ENCODE measurements around the gene HAVCR1. TPM values are rescaled to one million over a fixed set of nuclear protein-coding genes. Genes with fewer than 3 reads are reported as not detected.

HAVCR1 gene
- total RNA-seq, 1 donor from 2014 or later: 0.15 TPM

- Mint-ChIP-seq H3K27me3 (ENCODE audit: low read depth) (peaks cover 26% of the 10 kb centered on the region), H3K27ac (ENCODE audit: unreplicated experiment) (no peak overlapping the region), H3K9me3 (ENCODE audit: low read depth) (no peaks in the 10 kb centered on the region), H3K4me3 (ENCODE audit: unreplicated experiment) (no peak overlapping the region), H3K36me3 (ENCODE audit: low read depth) (no peaks in the 10 kb centered on the region), H3K4me1 (ENCODE audit: low read depth) (no peaks in the 10 kb centered on the region)
- peak; percentile 74 for TF ChIP-seq CTCF (IDR thresholded peaks at IDR 0.05)
- DNase-seq (ENCODE audit: low spot score): no peak
Observed at GRCh38 chr5:157026789-157027424, 32.0 kb downstream of the HAVCR1 start.

GRCh38 chr5:157025093-157025698 is 33.7 kb downstream of the HAVCR1 start:
- H3K27me3 Mint-ChIP-seq (ENCODE audit: low read depth): peaks cover 24% of the 10 kb centered on the region
- no peak overlapping the region for H3K27ac Mint-ChIP-seq (ENCODE audit: unreplicated experiment)
- no peaks in the 10 kb centered on the region for H3K4me1 Mint-ChIP-seq (ENCODE audit: low read depth)

GRCh38 chr5:157024208-157024959 is 34.5 kb downstream of the HAVCR1 start:
- TF ChIP-seq CTCF (IDR thresholded peaks at IDR 0.05): no peak
- Mint-ChIP-seq H3K36me3 (ENCODE audit: low read depth) (no peaks in the 10 kb centered on the region), H3K4me3 (ENCODE audit: unreplicated experiment) (no peak overlapping the region), H3K9me3 (ENCODE audit: low read depth) (no peaks in the 10 kb centered on the region), H3K27ac (ENCODE audit: unreplicated experiment) (no peak overlapping the region), H3K27me3 (ENCODE audit: low read depth) (peaks cover 15% of the 10 kb centered on the region), H3K4me1 (ENCODE audit: low read depth) (no peaks in the 10 kb centered on the region)
- DNase-seq (ENCODE audit: low spot score): no peak

More at GRCh38 chr5:157025093-157025698, 33.7 kb downstream of the HAVCR1 start:
- no peaks in the 10 kb centered on the region for H3K36me3 Mint-ChIP-seq (ENCODE audit: low read depth)
- no peak overlapping the region for H3K4me3 Mint-ChIP-seq (ENCODE audit: unreplicated experiment)
- TF ChIP-seq CTCF (IDR thresholded peaks at IDR 0.05): no peak
- no peaks in the 10 kb centered on the region for H3K9me3 Mint-ChIP-seq (ENCODE audit: low read depth)
- DNase-seq (ENCODE audit: low spot score): no peak

- Mint-ChIP-seq H3K36me3 (ENCODE audit: low read depth) (no peaks in the 10 kb centered on the region), H3K27ac (ENCODE audit: unreplicated experiment) (no peak overlapping the region), H3K4me1 (ENCODE audit: low read depth) (no peaks in the 10 kb centered on the region), H3K27me3 (ENCODE audit: low read depth) (peaks cover 12% of the 10 kb centered on the region), H3K9me3 (ENCODE audit: low read depth) (peaks cover 9% of the 10 kb centered on the region), H3K4me3 (ENCODE audit: unreplicated experiment) (no peak overlapping the region)
- no peak for DNase-seq (ENCODE audit: low spot score)
- no peak for TF ChIP-seq CTCF (IDR thresholded peaks at IDR 0.05)
Observed at GRCh38 chr5:157022024-157022423, 36.9 kb downstream of the HAVCR1 start.

- Mint-ChIP-seq H3K27me3 (ENCODE audit: low read depth) (peaks cover 10% of the 10 kb centered on the region), H3K27ac (ENCODE audit: unreplicated experiment) (no peak overlapping the region), H3K4me3 (ENCODE audit: unreplicated experiment) (no peak overlapping the region), H3K4me1 (ENCODE audit: low read depth) (no peaks in the 10 kb centered on the region), H3K36me3 (ENCODE audit: low read depth) (no peaks in the 10 kb centered on the region), H3K9me3 (ENCODE audit: low read depth) (peaks cover 9% of the 10 kb centered on the region)
- no peak for DNase-seq (ENCODE audit: low spot score)
- TF ChIP-seq CTCF (IDR thresholded peaks at IDR 0.05): no peak
Observed at GRCh38 chr5:157020511-157021222, 38.2 kb downstream of the HAVCR1 start.
